Activated CD8-positive, alpha-beta T cell treated with anti-CD3 and anti-CD28 coated beads for 36 hours (primary cell): Measurements from ENCODE around the gene E4F1. TPM values are rescaled to one million over a fixed set of nuclear protein-coding genes. Genes with fewer than 3 reads are reported as not detected.
A peak's percentile ranks its signal among the peaks of the same experiment; 100 is the strongest.

ENCODE experiments used
- ATAC-seq: fragments of 200-7000 bp; cut with Tn5 transposase; one replicate; pipeline ENCODE4 v1.10.0; 2021; ENCODE audit warnings: mild to moderate bottlenecking, moderate library complexity
- CTCF ChIA-PET: fragments of 350-600 bp; sonication (Branson Sonifier 250); formaldehyde crosslinking; loops from one replicate; lab custom pipeline; 2021; ENCODE audit warnings: antibody characterized with exemption; lab: Charles Lee
- POLR2A ChIA-PET: fragments of 350-600 bp; sonication (Branson Sonifier 250); formaldehyde crosslinking; loops from one replicate; lab custom pipeline; 2021; ENCODE audit warnings: antibody characterized with exemption; lab: Charles Lee
- DNase-seq: peaks from one replicate; pipeline ENCODE4 v3.0.0-alpha.2; 2020
- H3K27ac Mint-ChIP-seq: one replicate; pipeline ENCODE4 v1.8.0; 2021; ENCODE audit warnings: mild to moderate bottlenecking, mixed read lengths
- H3K27me3 Mint-ChIP-seq: one replicate; pipeline ENCODE4 v1.8.0; 2021; ENCODE audit warnings: mixed read lengths
- H3K36me3 Mint-ChIP-seq: one replicate; pipeline ENCODE4 v1.8.0; 2021; ENCODE audit warnings: low read depth, mixed read lengths
- H3K4me1 Mint-ChIP-seq: one replicate; pipeline ENCODE4 v1.8.0; 2021; ENCODE audit warnings: low read depth, mixed read lengths
- H3K4me3 Mint-ChIP-seq: one replicate; pipeline ENCODE4 v1.8.0; 2021; ENCODE audit warnings: mild to moderate bottlenecking, moderate library complexity, mixed read lengths
- H3K9me3 Mint-ChIP-seq: one replicate; pipeline ENCODE4 v1.8.0; 2021; ENCODE audit warnings: mixed read lengths
- CTCF ChIP-seq: fragments of 200-600 bp; IDR thresholded peaks from one replicate; pipeline ENCODE4 v1.8.0; 2022; ENCODE audit warnings: antibody characterized with exemption, mild to moderate bottlenecking
- intact Hi-C: fragments of 100-400 bp; cut with micrococcal nuclease; formaldehyde crosslinking; loops from one replicate; pipeline ENCODE4 v1.10.0; 2022
- total RNA-seq, 2 experiments: library from RNA; stranded (reverse); gene quantifications; one replicate each; pipeline ENCODE4 v1.2.3, GENCODE V29; 2021

E4F1 gene
- total RNA-seq, 2 experiments from 2014 or later, result 19.4 to 21.1 TPM

- Mint-ChIP-seq H3K27me3 (no peaks in the 10 kb centered on the region), H3K4me1 (peaks cover 26% of the 10 kb centered on the region), H3K27ac (peak overlapping the region; percentile 57), H3K4me3 (peak overlapping the region; percentile 88), H3K9me3 (no peaks in the 10 kb centered on the region), H3K36me3 (peaks cover 38% of the 10 kb centered on the region)
- no peak for TF ChIP-seq CTCF
- ChIA-PET CTCF (no interaction called here), POLR2A (interaction anchor here (1.3 to 10.2 kb wide), 3 partner anchors 44 to 243 kb away, joined by 3 to 95 read pairs (median 7); partner anchors contain the start of genes ECI1, RPS2 and TRAF7)
- intact Hi-C loops, result no loop called here
- no peak for DNase-seq
- no peak for ATAC-seq
Measured at GRCh38 chr16:2207872-2208271, 15.5 kb upstream of the E4F1 start.

- no peaks in the 10 kb centered on the region for H3K27me3 Mint-ChIP-seq
- H3K27ac Mint-ChIP-seq, result no peak overlapping the region
- CTCF ChIA-PET, result no interaction called here
- DNase-seq (no peak), ATAC-seq (no peak)
- peaks cover 31% of the 10 kb centered on the region for H3K4me1 Mint-ChIP-seq
- intact Hi-C loops, result no loop called here
- H3K36me3 Mint-ChIP-seq, result peaks cover 40% of the 10 kb centered on the region
- no peak overlapping the region for H3K4me3 Mint-ChIP-seq
- TF ChIP-seq CTCF, result no peak
- POLR2A ChIA-PET, result interaction anchor here (2.4 to 10.2 kb wide), 2 partner anchors 43 to 53 kb away, joined by 7 to 95 read pairs; partner anchors contain the start of genes ECI1 and TRAF7
- H3K9me3 Mint-ChIP-seq, result no peaks in the 10 kb centered on the region
Measured at GRCh38 chr16:2208308-2208707, 15.1 kb upstream of the E4F1 start.

- H3K36me3 Mint-ChIP-seq, result peaks cover 45% of the 10 kb centered on the region
- H3K27ac Mint-ChIP-seq, result no peak overlapping the region
- intact Hi-C loops, result no loop called here
- H3K4me1 Mint-ChIP-seq, result peaks cover 33% of the 10 kb centered on the region
- H3K4me3 Mint-ChIP-seq, result no peak overlapping the region
- H3K9me3 Mint-ChIP-seq, result no peaks in the 10 kb centered on the region
- no peaks in the 10 kb centered on the region for H3K27me3 Mint-ChIP-seq
- ChIA-PET CTCF (no interaction called here), POLR2A (interaction anchor here (10.2 kb wide), 1 partner anchor 54 kb away, joined by 95 read pairs; the partner anchor contains the start of gene TRAF7)
- TF ChIP-seq CTCF, result no peak
- DNase-seq (no peak), ATAC-seq (no peak)
Measured at GRCh38 chr16:2208772-2209171, 14.6 kb upstream of the E4F1 start.

GRCh38 chr16:2209258-2210008, 14.0 kb upstream of the E4F1 start:
- POLR2A ChIA-PET, result interaction anchor here (1.0 to 10.2 kb wide), 5 partner anchors 21 to 62 kb away, joined by 3 to 95 read pairs (median 4); partner anchors contain the start of gene TRAF7
- no peak overlapping the region for H3K4me3 Mint-ChIP-seq
- ATAC-seq (no peak), DNase-seq (no peak)
- H3K27me3 Mint-ChIP-seq, result no peaks in the 10 kb centered on the region
- CTCF ChIA-PET, result interaction anchor here (1.2 kb wide), 1 partner anchor 14 kb away, joined by 3 read pairs; the partner anchor contains the start of gene E4F1
- H3K27ac Mint-ChIP-seq, result no peak overlapping the region
- no peaks in the 10 kb centered on the region for H3K9me3 Mint-ChIP-seq
- intact Hi-C loops, result no loop called here
- H3K36me3 Mint-ChIP-seq, result peaks cover 45% of the 10 kb centered on the region
- TF ChIP-seq CTCF, result no peak
- H3K4me1 Mint-ChIP-seq, result peaks cover 31% of the 10 kb centered on the region

GRCh38 chr16:2210009-2210332, 13.4 kb upstream of the E4F1 start:
- no peak for TF ChIP-seq CTCF
- DNase-seq (no peak), ATAC-seq (no peak)
- H3K4me1 Mint-ChIP-seq, result peaks cover 27% of the 10 kb centered on the region
- CTCF ChIA-PET, result interaction anchor here (1.2 kb wide), 1 partner anchor 13 kb away, joined by 3 read pairs; the partner anchor contains the start of gene E4F1
- H3K36me3 Mint-ChIP-seq, result peaks cover 45% of the 10 kb centered on the region
- POLR2A ChIA-PET, result interaction anchor here (1.0 to 10.2 kb wide), 5 partner anchors 20 to 62 kb away, joined by 3 to 95 read pairs (median 4); partner anchors contain the start of gene TRAF7
- H3K9me3 Mint-ChIP-seq, result no peaks in the 10 kb centered on the region
- no peak overlapping the region for H3K4me3 Mint-ChIP-seq
- H3K27ac Mint-ChIP-seq, result no peak overlapping the region
- no peaks in the 10 kb centered on the region for H3K27me3 Mint-ChIP-seq
- intact Hi-C loops, result no loop called here
